OCI-LY7 (cell line): ENCODE data around the gene FGF18.

Experiments
- CTCF ChIP-seq: fragments of 200-600 bp; sonication (generic); conservative IDR thresholded peaks from 2 replicates; pipeline ENCODE4 v1.5.1; 2014; ENCODE audit warnings: mild to moderate bottlenecking, antibody characterized with exemption, low read length, moderate library complexity, mixed read lengths
- EZH2phosphoT487 ChIP-seq: fragments of 200-600 bp; sonication (generic); IDR thresholded peaks from 2 replicates; pipeline ENCODE4 v1.6.1; 2018; ENCODE audit warnings: low read depth, borderline replicate concordance, mild to moderate bottlenecking, mixed run types, antibody characterized with exemption, low read length, moderate library complexity, mixed read lengths

- TF ChIP-seq CTCF = no peak
- TF ChIP-seq EZH2phosphoT487 = no peak
Observed at GRCh38 chr5:171434874-171435273, 15.4 kb downstream of the FGF18 start.
